ENCODE results near the gene CNR2.
A peak's percentile ranks its signal among the peaks of the same experiment; 100 is the strongest.

The CNR2 gene

DNA sequence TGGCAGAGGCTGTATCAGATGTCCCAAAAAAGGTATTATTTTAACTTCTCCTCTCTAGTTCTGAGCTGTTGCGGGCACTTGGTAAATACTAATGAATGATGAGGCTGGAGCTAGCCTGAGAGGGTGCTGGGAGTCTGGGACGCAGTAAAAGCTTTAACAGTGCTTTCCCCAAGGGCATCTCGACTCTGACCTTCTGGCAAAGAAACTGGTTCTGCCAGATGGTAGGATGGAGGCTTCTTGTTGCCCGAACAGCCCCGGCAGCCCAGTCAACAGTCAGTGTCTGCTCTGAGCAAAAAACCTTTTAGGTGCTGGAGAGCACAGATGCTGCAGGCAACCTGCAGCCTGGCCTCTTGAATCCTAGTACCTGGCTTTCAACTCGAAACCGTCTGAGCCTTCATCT lies 43.9 kb upstream of the CNR2 start:
- Mint-ChIP-seq H3K9me3 (no peaks in the 10 kb centered on the region), H3K27me3 (ENCODE audit: low read depth, poor library complexity) (no peaks in the 10 kb centered on the region), H3K4me1 (peaks cover 63% of the 10 kb centered on the region), H3K36me3 (ENCODE audit: low read depth) (peaks cover 25% of the 10 kb centered on the region), H3K4me3 (peak overlapping the region; percentile 70), H3K27ac (peak overlapping the region; percentile 83)
- TF ChIP-seq, protein P1, sequence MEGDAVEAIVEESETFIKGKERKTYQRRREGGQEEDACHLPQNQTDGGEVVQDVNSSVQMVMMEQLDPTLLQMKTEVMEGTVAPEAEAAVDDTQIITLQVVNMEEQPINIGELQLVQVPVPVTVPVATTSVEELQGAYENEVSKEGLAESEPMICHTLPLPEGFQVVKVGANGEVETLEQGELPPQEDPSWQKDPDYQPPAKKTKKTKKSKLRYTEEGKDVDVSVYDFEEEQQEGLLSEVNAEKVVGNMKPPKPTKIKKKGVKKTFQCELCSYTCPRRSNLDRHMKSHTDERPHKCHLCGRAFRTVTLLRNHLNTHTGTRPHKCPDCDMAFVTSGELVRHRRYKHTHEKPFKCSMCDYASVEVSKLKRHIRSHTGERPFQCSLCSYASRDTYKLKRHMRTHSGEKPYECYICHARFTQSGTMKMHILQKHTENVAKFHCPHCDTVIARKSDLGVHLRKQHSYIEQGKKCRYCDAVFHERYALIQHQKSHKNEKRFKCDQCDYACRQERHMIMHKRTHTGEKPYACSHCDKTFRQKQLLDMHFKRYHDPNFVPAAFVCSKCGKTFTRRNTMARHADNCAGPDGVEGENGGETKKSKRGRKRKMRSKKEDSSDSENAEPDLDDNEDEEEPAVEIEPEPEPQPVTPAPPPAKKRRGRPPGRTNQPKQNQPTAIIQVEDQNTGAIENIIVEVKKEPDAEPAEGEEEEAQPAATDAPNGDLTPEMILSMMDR (IDR thresholded peaks at IDR 0.05) = no peak
- no peak for DNase-seq

DNA sequence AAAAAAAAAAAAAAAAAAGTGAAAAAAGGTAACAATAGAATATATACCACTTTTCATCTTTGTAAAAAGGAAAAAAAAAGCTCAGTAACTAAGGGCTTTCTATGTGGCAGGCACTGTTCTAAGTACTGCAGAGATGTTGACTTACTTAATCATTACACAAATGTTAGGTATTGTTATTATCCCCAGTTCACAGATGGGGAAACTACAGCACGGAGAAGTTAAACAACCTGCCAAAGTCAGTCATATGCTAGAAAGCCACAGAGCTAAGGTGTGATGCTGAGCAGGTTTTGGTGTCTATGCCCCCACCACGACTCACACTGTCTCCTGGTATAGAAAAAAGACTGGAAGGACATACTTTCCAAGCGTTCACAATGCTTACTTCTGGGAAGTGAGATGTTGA lies 39.9 kb upstream of the CNR2 start:
- H3K4me3 Mint-ChIP-seq = no peak overlapping the region
- DNase-seq = no peak
- no peaks in the 10 kb centered on the region for H3K36me3 Mint-ChIP-seq (ENCODE audit: low read depth)
- TF ChIP-seq, protein P1 (IDR thresholded peaks at IDR 0.05) = no peak
- H3K27me3 Mint-ChIP-seq (ENCODE audit: low read depth, poor library complexity) = peaks cover 5% of the 10 kb centered on the region
- no peak overlapping the region for H3K27ac Mint-ChIP-seq
- peaks cover 40% of the 10 kb centered on the region for H3K4me1 Mint-ChIP-seq
- peaks cover 6% of the 10 kb centered on the region for H3K9me3 Mint-ChIP-seq

DNA sequence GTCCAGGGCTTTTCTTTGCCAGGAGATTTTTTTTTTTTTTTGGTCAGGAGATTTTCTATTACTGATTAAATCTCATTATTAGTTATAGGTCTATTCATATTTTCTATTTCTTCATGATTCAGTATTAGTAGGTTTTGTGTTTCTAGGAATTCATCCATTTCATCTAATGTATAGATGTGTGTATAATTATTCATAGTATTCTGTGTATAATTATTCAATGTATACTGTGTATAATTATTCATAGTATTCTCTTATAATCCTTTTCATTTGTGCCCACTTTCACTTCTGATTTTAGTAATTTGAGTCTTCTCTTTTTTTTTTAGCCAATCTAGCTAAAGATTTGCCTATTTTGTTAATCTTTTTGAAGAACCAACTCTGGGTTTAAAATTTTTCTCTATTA lies 34.2 kb upstream of the CNR2 start:
- no peaks in the 10 kb centered on the region for H3K36me3 Mint-ChIP-seq (ENCODE audit: low read depth)
- H3K27ac Mint-ChIP-seq = no peak overlapping the region
- no peak for DNase-seq
- H3K4me3 Mint-ChIP-seq = no peak overlapping the region
- peaks cover 10% of the 10 kb centered on the region for H3K4me1 Mint-ChIP-seq
- H3K27me3 Mint-ChIP-seq (ENCODE audit: low read depth, poor library complexity) = peaks cover 15% of the 10 kb centered on the region
- peaks cover 30% of the 10 kb centered on the region for H3K9me3 Mint-ChIP-seq
- TF ChIP-seq, protein P1 (IDR thresholded peaks at IDR 0.05) = no peak

DNA sequence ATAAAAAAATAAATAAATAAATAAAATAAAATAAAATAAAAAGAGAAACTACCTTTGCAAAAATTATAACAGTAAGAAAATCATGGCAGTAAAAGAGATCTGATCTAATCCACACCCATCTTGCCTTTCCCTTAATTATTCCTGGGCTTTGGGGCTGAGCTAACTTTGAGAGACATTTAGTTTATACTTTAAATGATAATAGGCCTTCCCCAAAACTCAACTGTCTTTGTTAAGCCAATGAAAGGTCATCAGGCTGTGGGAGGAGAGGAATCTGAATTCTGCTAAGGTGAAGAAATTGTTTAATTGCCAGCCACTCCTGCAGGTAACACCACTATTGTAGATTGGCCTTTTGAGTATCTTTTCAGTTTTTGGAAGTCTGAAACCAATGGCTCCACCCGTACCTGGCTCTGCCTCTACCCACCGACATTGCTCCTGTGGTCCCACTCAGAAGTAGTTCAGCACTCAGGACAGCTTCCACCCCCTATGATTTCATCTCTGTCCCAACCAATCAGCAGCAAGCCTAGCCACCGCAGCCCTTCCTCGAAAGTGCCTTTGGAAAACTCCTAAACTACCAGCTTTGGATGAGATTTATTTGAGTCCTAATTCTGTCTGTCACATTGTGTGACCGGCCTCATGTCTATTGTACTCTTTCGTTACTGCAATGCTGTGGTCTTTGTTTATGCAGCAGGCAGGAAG lies 23.5 kb upstream of the CNR2 start:
- H3K36me3 Mint-ChIP-seq (ENCODE audit: low read depth) = no peaks in the 10 kb centered on the region
- no peak overlapping the region for H3K4me3 Mint-ChIP-seq
- H3K27ac Mint-ChIP-seq = no peak overlapping the region
- peaks cover 12% of the 10 kb centered on the region for H3K27me3 Mint-ChIP-seq (ENCODE audit: low read depth, poor library complexity)
- H3K4me1 Mint-ChIP-seq = no peaks in the 10 kb centered on the region
- peak; percentile 20 for DNase-seq
- TF ChIP-seq, protein P1 (IDR thresholded peaks at IDR 0.05) = no peak
- H3K9me3 Mint-ChIP-seq = peaks cover 3% of the 10 kb centered on the region

DNA sequence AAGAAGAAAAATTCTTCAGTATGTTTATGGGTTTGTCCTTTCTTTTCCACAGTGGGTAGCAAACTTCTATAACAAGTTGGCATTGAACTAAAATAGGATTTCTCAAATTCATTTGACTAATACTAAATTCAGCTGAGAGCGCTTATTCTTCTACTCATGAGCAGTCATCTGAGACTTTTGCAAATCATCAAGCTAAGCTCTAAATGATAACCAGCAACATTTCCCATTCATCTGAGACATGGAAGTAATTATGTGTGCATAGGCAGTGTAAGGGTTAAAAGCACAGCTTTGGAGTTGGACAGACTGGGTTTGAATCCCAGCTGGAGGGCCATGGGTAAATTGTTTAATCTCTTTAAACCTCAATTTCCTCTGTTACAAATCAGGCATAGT lies 18.3 kb upstream of the CNR2 start:
- no peaks in the 10 kb centered on the region for H3K36me3 Mint-ChIP-seq (ENCODE audit: low read depth)
- peaks cover 3% of the 10 kb centered on the region for H3K9me3 Mint-ChIP-seq
- peaks cover 41% of the 10 kb centered on the region for H3K27me3 Mint-ChIP-seq (ENCODE audit: low read depth, poor library complexity)
- TF ChIP-seq, protein P1 (IDR thresholded peaks at IDR 0.05) = no peak
- no peak overlapping the region for H3K4me3 Mint-ChIP-seq
- DNase-seq = no peak
- no peaks in the 10 kb centered on the region for H3K4me1 Mint-ChIP-seq
- H3K27ac Mint-ChIP-seq = no peak overlapping the region

DNA sequence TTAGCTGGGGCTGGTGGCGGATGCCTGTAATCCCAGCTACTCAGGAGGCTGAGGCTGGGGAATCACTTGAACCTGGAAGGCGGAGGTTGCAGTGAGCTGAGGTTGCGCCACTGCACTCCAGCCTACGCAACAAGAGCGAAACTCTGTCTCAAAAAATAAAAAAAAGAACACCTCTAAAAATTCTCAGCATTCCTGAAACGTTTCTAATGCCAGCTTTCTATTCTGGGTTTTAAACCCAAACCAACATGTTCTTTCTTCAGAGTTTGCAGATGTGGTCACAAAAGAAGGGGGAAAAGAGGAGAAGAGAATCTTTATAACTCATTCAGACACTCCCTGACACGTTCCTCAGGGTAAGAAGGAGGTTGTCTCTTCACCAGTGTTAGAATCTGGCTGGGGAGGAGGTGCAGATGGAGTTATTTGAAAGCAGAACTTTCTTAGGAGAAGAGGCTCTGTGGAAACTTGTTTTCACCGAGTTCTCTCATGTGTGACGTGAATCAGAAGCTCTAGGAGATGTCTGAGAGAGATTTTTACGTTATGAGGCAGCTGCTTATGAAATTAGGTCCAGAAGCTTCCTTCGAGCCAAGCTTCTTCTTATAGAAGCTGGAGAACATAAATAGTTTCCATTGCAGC lies 17.8 kb upstream of the CNR2 start:
- no peak for DNase-seq
- no peak overlapping the region for H3K4me3 Mint-ChIP-seq
- H3K9me3 Mint-ChIP-seq = peaks cover 3% of the 10 kb centered on the region
- TF ChIP-seq, protein P1 (IDR thresholded peaks at IDR 0.05) = no peak
- no peak overlapping the region for H3K27ac Mint-ChIP-seq
- no peaks in the 10 kb centered on the region for H3K36me3 Mint-ChIP-seq (ENCODE audit: low read depth)
- H3K4me1 Mint-ChIP-seq = no peaks in the 10 kb centered on the region
- H3K27me3 Mint-ChIP-seq (ENCODE audit: low read depth, poor library complexity) = peaks cover 45% of the 10 kb centered on the region

Measured in nephron progenitor cell (in vitro differentiated cells).